NCI-H2171 treated with DMSO at 0.1 percent for 48 hours (cell line): ENCODE results near the gene ACADM.
"Not testable (repeated sequence)": the region's sequence is repeated elsewhere in the genome, so short reads cannot be mapped to it uniquely, and the experiment has no call there.

Experiments used
- DNase-seq: peaks from one replicate; lab custom pipeline; 2025; lab: John Stamatoyannopoulos, UW

The ACADM gene

GRCh38 chr1:75724472-75725022 lies at the start of gene ACADM:
Gene ACADM (plus strand): TSS chr1:75724709. CDS start chr1:75724788, 79 bp downstream.
- peak; percentile 78 for DNase-seq

GRCh38 chr1:75677443-75677842 lies 47.1 kb upstream of the ACADM start:
- no peak for DNase-seq

- not testable (repeated sequence) for DNase-seq
Observed at GRCh38 chr1:75677964-75678363, 46.5 kb upstream of the ACADM start.

- no peak for DNase-seq
Observed at GRCh38 chr1:75690547-75690946, 34.0 kb upstream of the ACADM start.

- DNase-seq: no peak
Observed at GRCh38 chr1:75693551-75693950, 31.0 kb upstream of the ACADM start.

- DNase-seq: no peak
Observed at GRCh38 chr1:75696000-75696399, 28.5 kb upstream of the ACADM start.

- no peak for DNase-seq
Observed at GRCh38 chr1:75707191-75707590, 17.3 kb upstream of the ACADM start.

- no peak for DNase-seq
Observed at GRCh38 chr1:75708910-75709309, 15.6 kb upstream of the ACADM start.

- DNase-seq: no peak
Observed at GRCh38 chr1:75710832-75711231, 13.7 kb upstream of the ACADM start.

- no peak for DNase-seq
Observed at GRCh38 chr1:75711846-75712245, 12.7 kb upstream of the ACADM start.

GRCh38 chr1:75712306-75712705 lies 12.2 kb upstream of the ACADM start:
- DNase-seq: no peak

- DNase-seq: no peak
Observed at GRCh38 chr1:75719810-75720209, 4.7 kb upstream of the ACADM start.

GRCh38 chr1:75720325-75720724 lies 4.2 kb upstream of the ACADM start:
- DNase-seq: no peak

- no peak for DNase-seq
Observed at GRCh38 chr1:75720820-75721219, 3.7 kb upstream of the ACADM start.

- DNase-seq: not testable (repeated sequence)
Observed at GRCh38 chr1:75722246-75722645, 2.3 kb upstream of the ACADM start.

GRCh38 chr1:75722966-75723365 lies 1.5 kb upstream of the ACADM start:
- no peak for DNase-seq

- peak; percentile 74 for DNase-seq
Observed at GRCh38 chr1:75723989-75724471, 479 bp upstream of the ACADM start.

- no peak for DNase-seq
Observed at GRCh38 chr1:75725266-75725665, 757 bp downstream of the ACADM start.

GRCh38 chr1:75725861-75726361 lies 1.4 kb downstream of the ACADM start:
- no peak for DNase-seq

GRCh38 chr1:75727571-75727970 lies 3.1 kb downstream of the ACADM start:
- no peak for DNase-seq

GRCh38 chr1:75730432-75730831 lies 5.9 kb downstream of the ACADM start:
- DNase-seq: no peak

- DNase-seq: no peak
Observed at GRCh38 chr1:75731881-75732280, 7.4 kb downstream of the ACADM start.

GRCh38 chr1:75732703-75733102 lies 8.2 kb downstream of the ACADM start:
- DNase-seq: no peak

- DNase-seq: no peak
Observed at GRCh38 chr1:75733661-75734060, 9.2 kb downstream of the ACADM start.
